GM12878 (cell line): ENCODE data around the gene ADAMTS17. TPM values are rescaled to one million over a fixed set of nuclear protein-coding genes. Genes with fewer than 3 reads are reported as not detected.
A peak's percentile ranks its signal among the peaks of the same experiment; 100 is the strongest.

Source experiments
- ATAC-seq: fragments of 200-7000 bp; cut with Tn5 transposase; 3 replicates; pipeline ENCODE4 v1.9.1; 2020; ENCODE audit warnings: mild to moderate bottlenecking, moderate library complexity
- BruUV-seq: library from RNA; stranded (reverse); fragments of 400-500 nt; replicated peaks from 2 replicates; lab custom pipeline; 2021; lab: Mats Ljungman, UMichigan
- CTCF ChIA-PET: fragments of 300-600 bp; sonication (Branson Sonifier 250); formaldehyde crosslinking; extraction: SDS; loops from one replicate; lab custom pipeline; 2021; ENCODE audit warnings: inconsistent platforms; lab: Yijun Ruan, JAX
- POLR2A ChIA-PET: fragments of 350-600 bp; formaldehyde crosslinking; extraction: SDS; loops from one replicate; lab custom pipeline; 2021; ENCODE audit warnings: inconsistent platforms; lab: Charles Lee
- RAD21 ChIA-PET: fragments of 300-600 bp; sonication (Branson Sonifier 250); formaldehyde crosslinking; loops from one replicate; lab custom pipeline; 2023; ENCODE audit warnings: antibody characterized with exemption; ENCODE audit not compliant: unreplicated experiment; lab: Charles Lee
- SMC1A ChIA-PET: fragments of 300-600 bp; sonication (Branson Sonifier 250); formaldehyde crosslinking; loops from one replicate; lab custom pipeline; 2023; ENCODE audit not compliant: unreplicated experiment, uncharacterized antibody; lab: Charles Lee
- DNase-seq: peaks from one replicate; pipeline ENCODE4 v3.0.0-alpha.2; 2011; ENCODE audit warnings: low read depth, low spot score
- FAIRE-seq: peaks from 3 replicates; lab custom pipeline; 2011; peaks lifted over from hg19 to GRCh38; lab: Jason Lieb, UNC
- H2AFZ ChIP-seq: 2 replicates; pipeline ENCODE4 v1.6.0; 2011; ENCODE audit warnings: low read depth, low read length, control low read depth; ENCODE audit not compliant: control insufficient read depth
- H3K27ac ChIP-seq: 2 replicates; pipeline ENCODE4 v1.5.1; 2011; ENCODE audit warnings: control low read depth; ENCODE audit not compliant: control insufficient read depth, insufficient read depth
- H3K27me3 ChIP-seq, 2 experiments: replicated peaks in 1 of 2; 2 replicates each; pipeline versions ENCODE4 v1.6.0 to v1.6.1; 2011; ENCODE audit warnings: low read length in 1 of 2; ENCODE audit not compliant: control insufficient read depth in 2 of 2, insufficient read depth in 2 of 2
- H3K36me3 ChIP-seq, 2 experiments: 2 replicates each; pipeline ENCODE4 v1.5.1; 2011; ENCODE audit warnings: low read length in 1 of 2; ENCODE audit not compliant: control insufficient read depth in 2 of 2, insufficient read depth in 2 of 2
- H3K4me1 ChIP-seq: 2 replicates; pipeline ENCODE4 v1.6.1; 2011; ENCODE audit warnings: mild to moderate bottlenecking, low read length, moderate library complexity, mixed read lengths; ENCODE audit not compliant: control insufficient read depth, insufficient read depth
- H3K4me2 ChIP-seq: 2 replicates; pipeline ENCODE4 v1.6.0; 2011; ENCODE audit warnings: control low read depth; ENCODE audit not compliant: control insufficient read depth, insufficient read depth
- H3K4me3 ChIP-seq: fragments of 200-600 bp; sonication (generic); 2 replicates; pipeline ENCODE4 v1.5.1; 2016
- H3K79me2 ChIP-seq: 2 replicates; pipeline ENCODE4 v1.6.0; 2011; ENCODE audit warnings: low read length; ENCODE audit not compliant: control insufficient read depth, insufficient read depth
- H3K9ac ChIP-seq: 2 replicates; pipeline ENCODE4 v1.8.0; 2011; ENCODE audit warnings: low read length, control low read depth, mixed read lengths; ENCODE audit not compliant: control insufficient read depth, insufficient read depth
- H3K9me3 ChIP-seq: replicated peaks from 3 replicates; pipeline ENCODE4 v1.5.1; 2011; ENCODE audit warnings: mild to moderate bottlenecking, low read length; ENCODE audit not compliant: control insufficient read depth, insufficient read depth
- H4K20me1 ChIP-seq: 2 replicates; pipeline ENCODE4 v1.6.0; 2011; ENCODE audit not compliant: control insufficient read depth, insufficient read depth
- SMAD1 ChIP-seq: fragments of 450-650 bp; IDR thresholded peaks from 2 replicates; pipeline ENCODE4 v1.6.1; 2018; ENCODE audit warnings: mild to moderate bottlenecking, low read depth; ENCODE audit not compliant: partially characterized antibody
- SPI1 ChIP-seq: IDR thresholded peaks from 2 replicates; pipeline ENCODE4 v1.6.1; 2011; ENCODE audit warnings: low read depth, mild to moderate bottlenecking, low read length, moderate library complexity, borderline replicate concordance; ENCODE audit not compliant: insufficient read depth
- WGBS: methylation state at CpG from one replicate; pipeline ENCODE4 v1.1.6; 2016; ENCODE audit warnings: low lambda C conversion rate; ENCODE audit not compliant: insufficient replicate concordance, insufficient coverage; ENCODE audit errors: missing lambda C conversion rate; 5-methylcytosine and 5-hydroxymethylcytosine counted together
- in situ Hi-C: fragments of 300-500 bp; cut with MboI; formaldehyde crosslinking; loops from 9 replicates; pipeline ENCODE4 v1.14.3; 2018; ENCODE audit warnings: mixed read lengths
- intact Hi-C: fragments of 100-400 bp; cut with micrococcal nuclease; formaldehyde crosslinking; loops from one replicate; pipeline ENCODE4 v1.14.2; 2022; ENCODE audit not compliant: unreplicated experiment
- polyA plus RNA-seq, 11 experiments: library from polyadenylated mRNA; depleted of rRNA in 4 of 11; unstranded in 6 of 11; stranded (reverse) in 5 of 11; fragments of >200 nt; fragmentation: Nextera tagmentation in 4 of 11; fragmentation: Illumina TruSeq in 1 of 11; extraction: Ambion mirVana in 4 of 11; extraction: Trizol in 1 of 11; gene quantifications; 1 replicate in 1 of 11; 2 replicates in 10 of 11; pipeline versions ENCODE4 v1.2.1 to v1.2.3, GENCODE V29; 2011 to 2016; ENCODE audit warnings: inconsistent platforms in 2 of 11, missing spikeins in 2 of 11, low read depth in 1 of 11
- total RNA-seq, 4 experiments: library from RNA; depleted of rRNA in 3 of 4; stranded (reverse); fragments of >200 nt in 3 of 4; fragmentation: Illumina TruSeq in 1 of 4; extraction: Trizol in 1 of 4; gene quantifications; 2 replicates each; pipeline versions ENCODE4 v1.2.1 to v1.2.3, GENCODE V29; 2013 to 2021
- TF ChIP-seq, protein P1 (sequence below): fragments of 450-650 bp; IDR thresholded peaks from 2 replicates; pipeline ENCODE4 v1.6.1; 2016; ENCODE audit warnings: mild to moderate bottlenecking
- TF ChIP-seq, protein P2 (sequence below): IDR thresholded peaks from 2 replicates; pipeline ENCODE4 v1.6.1; 2011; ENCODE audit warnings: mild to moderate bottlenecking, low read depth, low read length, moderate library complexity; ENCODE audit not compliant: insufficient replicate concordance

Gene ADAMTS17
- total and polyA plus RNA-seq, 10 of the 15 experiments (the other 5 are each of a cell fraction or from before 2014, with no cell fraction given), result 0.04 to 0.50 (median 0.10) TPM; not detected in 4

DNA sequence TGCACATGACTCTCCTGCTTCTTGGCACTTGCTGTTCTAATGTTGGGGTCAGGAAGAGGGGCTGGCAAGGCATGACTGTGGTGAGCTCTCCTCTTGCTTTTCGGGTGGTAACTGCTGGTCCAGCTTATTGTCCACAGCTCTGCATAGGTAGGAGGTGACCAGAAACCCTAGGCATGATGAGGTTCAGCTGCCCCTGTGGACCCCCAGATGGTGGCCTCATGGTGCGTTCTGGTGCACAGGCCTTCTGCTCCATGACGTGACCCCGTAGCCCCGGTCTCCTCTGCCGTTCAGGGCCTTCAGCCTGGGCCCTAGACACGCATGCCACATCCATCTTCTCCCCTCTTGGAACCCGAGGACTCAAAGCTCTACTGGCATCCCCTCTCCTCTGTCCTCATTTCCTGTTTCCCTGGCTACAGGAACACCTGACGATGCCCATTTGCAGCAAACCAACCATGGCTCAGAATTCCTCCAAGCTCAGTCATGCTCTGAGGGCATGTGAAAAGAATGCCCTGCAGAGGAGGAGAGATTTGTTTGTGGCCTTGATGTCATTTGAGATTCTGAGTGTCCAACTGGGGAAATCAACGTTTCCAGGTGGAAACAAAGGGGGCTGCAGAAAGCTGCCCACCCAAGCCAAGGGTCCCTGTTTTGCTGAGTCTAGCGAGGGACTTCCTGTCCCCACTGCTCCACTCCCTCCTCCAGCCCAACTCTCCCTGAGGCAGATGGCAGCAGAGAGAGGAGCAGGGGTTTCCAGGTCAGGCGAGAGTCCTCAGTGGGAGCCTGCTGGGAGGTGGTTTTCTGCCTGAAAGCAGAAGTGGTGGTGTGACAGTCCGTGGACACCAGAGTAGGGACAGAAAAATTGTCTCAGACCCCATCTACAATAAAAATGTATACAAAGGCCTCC, 409.8 kb downstream of the ADAMTS17 start:
- Histone ChIP-seq H3K79me2 (no peaks in the 10 kb centered on the region), H3K27ac (no peak overlapping the region), H3K9me3 (no peaks in the 10 kb centered on the region), H3K4me3 (no peak overlapping the region), H3K9ac (no peak overlapping the region), H2AFZ (no peak overlapping the region), H3K27me3 (no peaks in the 10 kb centered on the region; a peak in 2 of 4 replicates), H3K4me1 (peaks cover 5% of the 10 kb centered on the region; the same call in 1 of the 2 replicates), H3K4me2 (no peak overlapping the region), H4K20me1 (no peaks in the 10 kb centered on the region), H3K36me3 (no peaks in the 10 kb centered on the region)
- SMC1A ChIA-PET, result interaction anchor here (0.6 kb wide), 1 partner anchor 332 kb away, joined by 3 read pairs; no protein-coding TSS in a partner anchor
- in situ Hi-C loops (loop anchor here (10.0 kb wide), 1 partner anchor 663 kb away; no protein-coding TSS in a partner anchor), intact Hi-C loops (no loop called here)
- 54% methylated on average over 13 of the region's 13 CpGs for WGBS
- POLR2A ChIA-PET, result no interaction called here
- no peak for DNase-seq
- FAIRE-seq, result no peak
- no TSS peak for BruUV-seq
- TF ChIP-seq SMAD1 (no peak), SPI1 (0 out of 2 replicates have a peak, but pooled peaks have one; percentile 21)
- TF ChIP-seq, protein P1, sequence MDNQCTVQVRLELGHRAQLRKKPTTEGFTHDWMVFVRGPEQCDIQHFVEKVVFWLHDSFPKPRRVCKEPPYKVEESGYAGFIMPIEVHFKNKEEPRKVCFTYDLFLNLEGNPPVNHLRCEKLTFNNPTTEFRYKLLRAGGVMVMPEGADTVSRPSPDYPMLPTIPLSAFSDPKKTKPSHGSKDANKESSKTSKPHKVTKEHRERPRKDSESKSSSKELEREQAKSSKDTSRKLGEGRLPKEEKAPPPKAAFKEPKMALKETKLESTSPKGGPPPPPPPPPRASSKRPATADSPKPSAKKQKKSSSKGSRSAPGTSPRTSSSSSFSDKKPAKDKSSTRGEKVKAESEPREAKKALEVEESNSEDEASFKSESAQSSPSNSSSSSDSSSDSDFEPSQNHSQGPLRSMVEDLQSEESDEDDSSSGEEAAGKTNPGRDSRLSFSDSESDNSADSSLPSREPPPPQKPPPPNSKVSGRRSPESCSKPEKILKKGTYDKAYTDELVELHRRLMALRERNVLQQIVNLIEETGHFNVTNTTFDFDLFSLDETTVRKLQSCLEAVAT, result no peak
- TF ChIP-seq, protein P2, sequence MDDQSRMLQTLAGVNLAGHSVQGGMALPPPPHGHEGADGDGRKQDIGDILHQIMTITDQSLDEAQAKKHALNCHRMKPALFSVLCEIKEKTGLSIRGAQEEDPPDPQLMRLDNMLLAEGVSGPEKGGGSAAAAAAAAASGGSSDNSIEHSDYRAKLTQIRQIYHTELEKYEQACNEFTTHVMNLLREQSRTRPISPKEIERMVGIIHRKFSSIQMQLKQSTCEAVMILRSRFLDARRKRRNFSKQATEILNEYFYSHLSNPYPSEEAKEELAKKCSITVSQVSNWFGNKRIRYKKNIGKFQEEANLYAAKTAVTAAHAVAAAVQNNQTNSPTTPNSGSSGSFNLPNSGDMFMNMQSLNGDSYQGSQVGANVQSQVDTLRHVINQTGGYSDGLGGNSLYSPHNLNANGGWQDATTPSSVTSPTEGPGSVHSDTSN, result no peak
- RAD21 ChIA-PET, result interaction anchor here (1.1 kb wide), 1 partner anchor 407 kb away, joined by 3 read pairs; no protein-coding TSS in a partner anchor
- no peak for ATAC-seq
- CTCF ChIA-PET, result interaction anchor here (1.0 kb wide), 1 partner anchor 418 kb away, joined by 3 read pairs; no protein-coding TSS in a partner anchor
